Cardiac fibroblast (primary cell): ENCODE measurements around the gene SRL.

Experiments used
- DNase-seq, 2 donors: peaks; one replicate each; pipeline versions ENCODE4 v3.0.0 to v3.0.0-alpha.2; 2010; ENCODE audit warnings: low read depth in 2 of 2
- H3K4me3 ChIP-seq, 2 donors: replicated peaks in 1 of 2; 1 replicate in 1 of 2; 2 replicates in 1 of 2; pipeline ENCODE4 v1.5.1; 2011; ENCODE audit warnings: low read depth in 2 of 2, low read length in 2 of 2, mild to moderate bottlenecking in 2 of 2, moderate library complexity in 1 of 2
- TF ChIP-seq, protein P1 (sequence below): IDR thresholded peaks from one replicate; pipeline ENCODE4 v1.5.1; 2011; ENCODE audit warnings: low read depth, mild to moderate bottlenecking, low read length, inconsistent platforms

Gene SRL

GRCh38 chr16:4280625-4281024 lies 38.7 kb upstream of the SRL start:
- TF ChIP-seq, protein P1, sequence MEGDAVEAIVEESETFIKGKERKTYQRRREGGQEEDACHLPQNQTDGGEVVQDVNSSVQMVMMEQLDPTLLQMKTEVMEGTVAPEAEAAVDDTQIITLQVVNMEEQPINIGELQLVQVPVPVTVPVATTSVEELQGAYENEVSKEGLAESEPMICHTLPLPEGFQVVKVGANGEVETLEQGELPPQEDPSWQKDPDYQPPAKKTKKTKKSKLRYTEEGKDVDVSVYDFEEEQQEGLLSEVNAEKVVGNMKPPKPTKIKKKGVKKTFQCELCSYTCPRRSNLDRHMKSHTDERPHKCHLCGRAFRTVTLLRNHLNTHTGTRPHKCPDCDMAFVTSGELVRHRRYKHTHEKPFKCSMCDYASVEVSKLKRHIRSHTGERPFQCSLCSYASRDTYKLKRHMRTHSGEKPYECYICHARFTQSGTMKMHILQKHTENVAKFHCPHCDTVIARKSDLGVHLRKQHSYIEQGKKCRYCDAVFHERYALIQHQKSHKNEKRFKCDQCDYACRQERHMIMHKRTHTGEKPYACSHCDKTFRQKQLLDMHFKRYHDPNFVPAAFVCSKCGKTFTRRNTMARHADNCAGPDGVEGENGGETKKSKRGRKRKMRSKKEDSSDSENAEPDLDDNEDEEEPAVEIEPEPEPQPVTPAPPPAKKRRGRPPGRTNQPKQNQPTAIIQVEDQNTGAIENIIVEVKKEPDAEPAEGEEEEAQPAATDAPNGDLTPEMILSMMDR, result no peak
- DNase-seq, result no peak
- no peak overlapping the region for H3K4me3 ChIP-seq

DNA sequence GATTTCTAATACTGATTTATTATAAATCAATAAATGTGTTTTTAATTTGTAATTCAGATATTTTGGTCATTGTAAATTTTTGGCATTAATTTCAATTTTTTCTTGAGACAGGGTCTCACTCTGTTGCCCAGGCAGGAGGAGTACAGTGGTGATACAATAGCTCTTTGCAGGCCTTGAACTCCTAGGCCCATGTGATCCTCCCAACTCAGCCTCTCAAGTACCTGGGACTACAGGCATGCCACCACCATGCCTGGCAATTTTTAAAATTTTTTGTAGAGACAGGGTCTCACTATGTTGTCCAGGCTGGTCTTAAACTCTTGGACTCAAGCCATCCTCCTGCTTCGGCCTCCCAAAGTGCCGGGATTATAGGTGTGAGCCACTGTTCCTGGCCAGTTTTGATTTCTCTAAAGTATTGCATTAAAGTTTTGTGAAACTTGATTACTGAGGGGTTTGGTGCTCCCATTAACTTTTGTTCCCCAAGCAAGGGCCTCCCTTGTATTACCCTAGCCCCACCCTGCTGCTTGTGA lies 36.2 kb upstream of the SRL start:
- TF ChIP-seq, protein P1, result no peak
- H3K4me3 ChIP-seq, result no peak overlapping the region
- DNase-seq, result no peak

GRCh38 chr16:4275861-4276260 lies 34.0 kb upstream of the SRL start:
- H3K4me3 ChIP-seq, result no peak overlapping the region
- TF ChIP-seq, protein P1, result no peak
- no peak for DNase-seq

DNA sequence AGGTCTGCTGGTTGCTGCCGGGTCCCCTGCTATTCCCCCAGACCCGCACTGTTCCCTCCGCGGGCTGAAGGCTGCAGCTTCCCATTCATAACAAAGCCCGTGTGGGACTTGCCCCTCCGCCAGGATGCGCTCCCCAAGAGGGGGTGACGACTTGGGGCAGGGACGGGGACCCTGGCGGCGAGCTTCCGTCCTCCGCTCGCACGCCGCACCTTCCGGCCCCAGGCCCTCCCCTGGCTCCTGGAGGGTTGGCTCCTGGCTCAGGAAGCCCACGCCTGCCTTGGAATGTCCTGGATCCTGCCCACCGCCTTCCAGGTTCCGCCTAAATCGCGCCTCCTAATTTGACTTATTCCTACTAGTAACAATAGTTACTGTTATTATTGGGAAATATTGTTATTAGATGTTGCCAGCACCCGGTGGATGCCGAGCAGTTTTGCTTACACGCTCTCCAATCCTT lies 32.0 kb upstream of the SRL start:
- DNase-seq, result peak; percentile 47 to 71

GRCh38 chr16:4272114-4272956 lies 30.5 kb upstream of the SRL start:
- DNase-seq, result peak; percentile 37 to 40
- H3K4me3 ChIP-seq, result peak overlapping the region; percentile 68 to 91
- TF ChIP-seq, protein P1, result no peak

More for the DNA sequence above, 32.0 kb upstream of the SRL start:
- peak overlapping the region; percentile 51 to 68 for H3K4me3 ChIP-seq
- TF ChIP-seq, protein P1, result peak; percentile 9

DNA sequence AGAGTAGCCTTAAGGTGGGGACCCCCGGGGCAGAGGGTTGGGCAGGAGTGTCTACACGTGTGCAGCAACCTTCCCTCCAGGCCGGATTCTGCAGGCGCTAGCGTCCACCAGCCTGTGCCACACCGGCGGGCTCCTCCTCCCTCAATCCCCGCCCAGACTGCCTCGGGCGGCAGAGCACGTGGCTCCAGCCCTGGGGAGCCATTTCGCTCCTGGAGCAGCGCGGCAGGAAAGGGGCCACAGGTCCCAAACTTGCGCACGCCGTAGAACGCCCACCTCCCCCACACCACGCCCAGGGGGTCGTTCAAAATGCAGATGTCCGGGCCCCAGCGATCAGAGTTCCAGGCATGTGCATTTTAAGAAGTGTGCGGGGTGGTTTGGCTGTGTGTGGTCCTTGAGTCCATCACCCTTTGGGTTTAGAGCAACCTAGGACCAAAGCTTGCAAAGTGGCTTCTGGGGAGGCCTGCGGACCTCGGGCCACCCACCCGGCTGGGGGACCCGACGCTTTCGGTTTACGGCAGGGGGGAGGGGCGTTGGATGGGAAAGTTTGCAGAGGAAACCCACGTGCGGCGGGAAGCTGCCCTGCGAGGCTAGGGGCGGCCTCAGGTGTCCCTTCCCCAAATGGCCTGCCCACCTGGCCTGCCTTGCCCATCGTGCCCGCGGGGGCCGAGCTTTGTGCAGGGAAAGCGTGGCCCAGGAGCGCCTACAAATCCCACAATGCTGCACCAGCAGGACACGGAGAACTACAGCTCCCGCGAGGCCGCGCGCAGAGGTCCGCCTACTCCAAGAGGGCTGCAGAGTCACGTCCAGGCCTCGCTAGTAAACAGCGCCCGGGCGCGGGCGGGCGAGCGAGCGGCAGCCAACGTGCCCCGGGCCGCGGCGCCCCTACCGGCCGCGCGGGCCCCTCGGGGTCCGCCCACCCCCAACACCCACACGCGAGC lies 29.6 kb upstream of the SRL start:
- DNase-seq, result peak; percentile 93
- peak overlapping the region; percentile 68 to 91 for H3K4me3 ChIP-seq
- TF ChIP-seq, protein P1, result no peak
